HCT116 (cell line): Measurements from ENCODE around the gene BFAR. TPM values are rescaled to one million over a fixed set of nuclear protein-coding genes. Genes with fewer than 3 reads are reported as not detected.
"Not testable (repeated sequence)": the region's sequence is repeated elsewhere in the genome, so short reads cannot be mapped to it uniquely, and the experiment has no call there.

Experiments used
- ATAC-seq: fragments of 200-7000 bp; cut with Tn5 transposase; 2 replicates; pipeline ENCODE4 v1.9.1; 2020; ENCODE audit warnings: mild to moderate bottlenecking, moderate library complexity
- BruUV-seq: library from RNA; stranded (reverse); fragments of 400-500 nt; replicated peaks from 2 replicates; lab custom pipeline; 2021; lab: Mats Ljungman, UMichigan
- CTCF ChIA-PET: fragments of 300-600 bp; sonication (Branson Sonifier 250); formaldehyde crosslinking; loops from one replicate; lab custom pipeline; 2021; ENCODE audit warnings: antibody characterized with exemption; lab: Charles Lee
- POLR2A ChIA-PET: fragments of 300-600, 350-600 bp; sonication (Branson Sonifier 250); formaldehyde crosslinking; loops from one replicate; lab custom pipeline; 2021; ENCODE audit warnings: antibody characterized with exemption; lab: Charles Lee
- RAD21 ChIA-PET, 2 experiments: fragments of 300-600 bp; sonication (Branson Sonifier 250); formaldehyde crosslinking; loops; one replicate each; lab custom pipeline; 2023; ENCODE audit warnings: low total read pairs in 2 of 2; ENCODE audit not compliant: uncharacterized antibody in 2 of 2, unreplicated experiment in 2 of 2, low non-redundant PET in 1 of 2; lab: Charles Lee
- DNase-seq: peaks from one replicate; pipeline ENCODE4 v3.0.0-alpha.2; 2010; ENCODE audit warnings: low read depth, low spot score
- H2AFZ ChIP-seq: fragments of 200-600 bp; shearing (Covaris generic), sonication (generic); 2 replicates; pipeline ENCODE4 v1.6.1; 2017; ENCODE audit warnings: low read depth, mixed run types, mixed read lengths, antibody characterized with exemption, low read length; ENCODE audit not compliant: poor library complexity, severe bottlenecking
- H3K27ac ChIP-seq: 2 replicates; pipeline ENCODE4 v1.5.1; 2012; ENCODE audit warnings: low read depth, low read length
- H3K27me3 ChIP-seq: fragments of 200-600 bp; sonication (generic); 2 replicates; pipeline ENCODE4 v1.6.1; 2016; ENCODE audit warnings: mixed run types, low read length, mixed read lengths; ENCODE audit not compliant: insufficient read depth
- H3K36me3 ChIP-seq, 2 experiments: fragments of 200-500 bp in 1 of 2; fragments of 200-600 bp in 1 of 2; sonication (Bioruptor generic) in 1 of 2; sonication (generic) in 1 of 2; 2 replicates each; pipeline versions ENCODE4 v1.5.1 to v1.6.1; 2014 to 2016; ENCODE audit warnings: low read length in 2 of 2, inconsistent platforms in 1 of 2, mixed read lengths in 1 of 2, mixed run types in 1 of 2; ENCODE audit not compliant: insufficient read depth in 2 of 2, control insufficient read depth in 1 of 2
- H3K4me1 ChIP-seq, 2 experiments: fragments of 200-600 bp in 1 of 2; sonication (generic) in 1 of 2; 2 replicates each; pipeline versions ENCODE4 v1.5.1 to v1.6.1; 2012 to 2017; ENCODE audit warnings: low read length in 2 of 2, inconsistent platforms in 1 of 2, mild to moderate bottlenecking in 1 of 2, mixed read lengths in 1 of 2, mixed run types in 1 of 2, moderate library complexity in 1 of 2; ENCODE audit not compliant: insufficient read depth in 2 of 2, control insufficient read depth in 1 of 2
- H3K4me2 ChIP-seq: fragments of 200-600 bp; sonication (generic); 2 replicates; pipeline ENCODE4 v1.6.1; 2017; ENCODE audit warnings: mixed run types, low read length, mixed read lengths
- H3K4me3 ChIP-seq, 2 experiments: fragments of 200-600 bp in 1 of 2; sonication (generic) in 1 of 2; replicated peaks in 1 of 2; 2 replicates each; pipeline ENCODE4 v1.5.1; 2011 to 2016; ENCODE audit warnings: low read length in 2 of 2, control low read depth in 1 of 2, low read depth in 1 of 2, mild to moderate bottlenecking in 1 of 2, mixed read lengths in 1 of 2, mixed run types in 1 of 2
- H3K79me2 ChIP-seq: fragments of 200-600 bp; sonication (generic); 2 replicates; pipeline ENCODE4 v1.6.1; 2017; ENCODE audit warnings: mild to moderate bottlenecking, mixed run types, low read length, moderate library complexity, mixed read lengths; ENCODE audit not compliant: insufficient read depth
- H3K9ac ChIP-seq: fragments of 200-600 bp; sonication (generic); 2 replicates; pipeline ENCODE4 v1.6.1; 2016; ENCODE audit warnings: low read length, mixed read lengths
- H3K9me2 ChIP-seq: fragments of 200-600 bp; sonication (generic), shearing (Covaris generic); 2 replicates; pipeline ENCODE4 v1.6.1; 2017; ENCODE audit warnings: mixed run types, mild to moderate bottlenecking, moderate library complexity; ENCODE audit not compliant: insufficient read depth
- H3K9me3 ChIP-seq, 2 experiments: fragments of 200-500 bp in 1 of 2; fragments of 200-600 bp in 1 of 2; sonication (Bioruptor generic) in 1 of 2; sonication (generic) in 1 of 2; 2 replicates each; pipeline ENCODE4 v1.6.1; 2014 to 2017; ENCODE audit warnings: low read length in 2 of 2, mixed read lengths in 2 of 2, inconsistent platforms in 1 of 2, low read depth in 1 of 2, mild to moderate bottlenecking in 1 of 2, mixed run types in 1 of 2, moderate library complexity in 1 of 2; ENCODE audit not compliant: control insufficient read depth in 1 of 2, insufficient read depth in 1 of 2
- H4K20me1 ChIP-seq: fragments of 200-600 bp; sonication (generic), shearing (Covaris generic); 2 replicates; pipeline ENCODE4 v1.6.1; 2017; ENCODE audit warnings: mixed run types, mild to moderate bottlenecking, moderate library complexity; ENCODE audit not compliant: insufficient read depth
- FOSL1 ChIP-seq: IDR thresholded peaks from 2 replicates; pipeline ENCODE4 v1.6.1; 2012; ENCODE audit warnings: low read depth
- REST ChIP-seq: IDR thresholded peaks from 2 replicates; pipeline ENCODE4 v1.6.1; 2012; ENCODE audit warnings: low read depth
- intact Hi-C: fragments of 100-400 bp; cut with micrococcal nuclease; formaldehyde crosslinking; loops from 2 replicates; pipeline ENCODE4 v1.10.0; 2022
- total RNA-seq: library from RNA; stranded (reverse); gene quantifications from one replicate; pipeline ENCODE4 v1.2.1, GENCODE V29; 2021; ENCODE audit not compliant: unreplicated experiment
- TF ChIP-seq, protein P1 (sequence below): IDR thresholded peaks from 2 replicates; pipeline ENCODE4 v1.6.1; 2012

The BFAR gene
- total RNA-seq, 1 experiment from 2014 or later, result 49.7 TPM

- no TSS peak for BruUV-seq
- POLR2A ChIA-PET, result no interaction called here
Measured at GRCh38 chr16:14682121-14682520, 49.4 kb downstream of the BFAR start.

DNA sequence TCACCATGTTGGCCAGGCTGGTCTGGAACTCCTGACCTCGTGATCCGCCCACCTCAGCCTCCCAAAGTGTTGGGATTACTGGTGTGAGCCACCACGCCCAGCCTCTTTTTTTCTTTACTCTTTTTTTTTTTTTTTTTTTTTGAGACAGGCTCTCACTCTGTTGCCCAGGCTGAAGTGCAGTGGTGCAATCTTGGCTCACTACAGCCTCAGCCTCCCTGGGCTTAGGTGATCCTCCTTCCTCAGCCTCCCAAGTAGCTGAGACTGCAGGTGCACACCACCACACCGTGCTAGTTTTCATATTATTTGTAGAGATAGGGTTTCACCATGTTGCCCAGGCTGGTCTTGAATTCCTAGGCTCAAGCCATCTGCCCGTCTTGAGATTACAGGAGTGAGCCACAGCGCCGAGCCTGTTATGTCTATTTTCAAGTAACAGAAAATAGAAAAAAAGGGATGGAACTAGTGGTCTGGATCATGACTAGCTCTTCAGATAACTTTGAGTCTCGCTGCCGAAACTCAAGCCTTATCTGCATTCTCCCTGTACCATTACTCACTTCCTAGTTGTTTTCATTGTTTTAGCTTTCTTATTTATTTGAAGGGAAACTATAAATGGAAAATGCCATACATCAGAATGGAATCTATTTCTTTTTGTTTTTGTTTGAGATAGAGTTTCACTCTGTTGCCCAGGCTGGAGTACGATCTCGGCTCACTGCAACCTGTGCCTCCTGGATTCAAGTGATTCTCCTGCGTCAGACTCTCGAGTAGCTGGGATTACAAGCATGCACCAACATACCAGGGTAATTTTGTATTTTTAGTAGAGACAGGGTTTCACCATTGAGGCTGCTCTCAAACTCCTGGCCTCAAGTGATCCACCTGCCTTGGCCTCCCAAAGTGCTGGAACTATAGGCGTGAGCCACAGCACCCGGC is 53.4 kb downstream of the BFAR start:
- H3K9ac ChIP-seq, CTCF ChIA-PET: not testable (repeated sequence)

More at GRCh38 chr16:14682121-14682520, 49.4 kb downstream of the BFAR start:
- Histone ChIP-seq H3K27ac (no peak overlapping the region), H3K27me3 (no peaks in the 10 kb centered on the region), H3K4me2 (no peak overlapping the region), H3K9me2 (no peaks in the 10 kb centered on the region), H3K4me3 (no peak overlapping the region), H3K9me3 (no peaks in the 10 kb centered on the region), H3K36me3 (no peaks in the 10 kb centered on the region), H3K4me1 (no peaks in the 10 kb centered on the region), H3K9ac (no peak overlapping the region), H3K79me2 (no peaks in the 10 kb centered on the region), H4K20me1 (no peaks in the 10 kb centered on the region), H2AFZ (no peak overlapping the region)
- TF ChIP-seq, protein P1, sequence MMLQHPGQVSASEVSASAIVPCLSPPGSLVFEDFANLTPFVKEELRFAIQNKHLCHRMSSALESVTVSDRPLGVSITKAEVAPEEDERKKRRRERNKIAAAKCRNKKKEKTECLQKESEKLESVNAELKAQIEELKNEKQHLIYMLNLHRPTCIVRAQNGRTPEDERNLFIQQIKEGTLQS, result no peak
- TF ChIP-seq FOSL1 (no peak), REST (no peak)
- CTCF ChIA-PET, result no interaction called here
- intact Hi-C loops, result no loop called here
- DNase-seq, result no peak
- ATAC-seq, result no peak
- RAD21 ChIA-PET, result no interaction called here

DNA sequence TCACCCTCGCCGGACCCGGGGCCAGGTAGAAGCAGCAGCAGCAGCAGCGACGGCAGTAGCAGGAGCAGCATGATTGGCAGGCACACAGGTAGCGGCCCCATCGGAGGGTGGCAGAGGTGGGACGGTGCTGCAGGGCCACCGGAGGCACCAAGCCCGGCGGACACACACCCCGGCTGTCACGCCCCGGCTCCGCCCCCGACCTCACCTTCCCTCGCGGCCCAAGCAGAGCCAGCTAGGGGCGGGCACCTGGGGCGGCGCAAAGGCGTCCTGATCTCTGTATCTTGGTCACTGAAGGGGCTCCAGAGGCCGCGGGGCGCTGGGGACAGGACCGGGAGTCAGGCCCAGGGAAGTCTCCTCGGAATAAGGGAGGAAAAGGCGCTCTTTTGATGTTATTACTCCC is 61.4 kb downstream of the BFAR start, which contains the start of gene PLA2G10:
Gene PLA2G10, minus strand, starts transcription at position 180 of the 400 bp plus-strand sequence. Its CDS starts 79 bp downstream, at position 101.
- H3K27ac ChIP-seq, H3K27me3 ChIP-seq, H3K79me2 ChIP-seq, H4K20me1 ChIP-seq, H3K36me3 ChIP-seq, POLR2A ChIA-PET, DNase-seq, CTCF ChIA-PET, intact Hi-C loops, H2AFZ ChIP-seq, H3K4me1 ChIP-seq, H3K4me2 ChIP-seq, H3K4me3 ChIP-seq, RAD21 ChIA-PET, H3K9me2 ChIP-seq, BruUV-seq, H3K9me3 ChIP-seq, H3K9ac ChIP-seq: not testable (repeated sequence)
- peak; percentile 90 for ATAC-seq

More for the DNA sequence above, 53.4 kb downstream of the BFAR start:
- RAD21 ChIA-PET, H3K9me2 ChIP-seq, BruUV-seq, H3K27ac ChIP-seq, H3K4me1 ChIP-seq, H3K4me2 ChIP-seq, intact Hi-C loops, H2AFZ ChIP-seq, H3K27me3 ChIP-seq, H3K79me2 ChIP-seq, DNase-seq, POLR2A ChIA-PET, H3K4me3 ChIP-seq, H4K20me1 ChIP-seq, H3K36me3 ChIP-seq, ATAC-seq, H3K9me3 ChIP-seq: not testable (repeated sequence)
